HG02973 (cell line): Measurements from ENCODE around the gene CNTN4.

Source experiments
- ATAC-seq: cut with Tn5 transposase; IDR thresholded peaks from one replicate; pipeline ENCODE4 v1.9.1; 2021; ENCODE audit warnings: moderate library complexity; ENCODE audit not compliant: unreplicated experiment

The CNTN4 gene

DNA sequence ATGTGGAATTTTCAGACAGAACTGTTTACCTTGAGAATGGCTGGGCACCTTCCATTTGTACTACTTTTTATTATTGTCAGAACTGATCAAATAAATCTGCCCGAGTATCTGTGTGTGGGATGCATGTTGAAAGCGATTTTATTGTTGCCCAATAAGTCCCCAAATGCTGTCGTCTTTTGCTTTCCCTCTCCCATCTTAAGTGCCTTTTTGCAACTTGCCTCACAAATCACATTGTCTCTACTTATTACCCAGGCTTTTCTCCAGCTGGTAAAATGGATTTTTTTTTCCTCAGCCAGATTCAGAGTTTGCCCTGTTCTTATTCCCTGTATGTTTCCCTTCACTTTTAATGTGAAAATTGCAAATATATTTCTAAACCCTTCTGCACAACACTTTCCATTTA is 163.1 kb downstream of the CNTN4 start:
- ATAC-seq = no peak

DNA sequence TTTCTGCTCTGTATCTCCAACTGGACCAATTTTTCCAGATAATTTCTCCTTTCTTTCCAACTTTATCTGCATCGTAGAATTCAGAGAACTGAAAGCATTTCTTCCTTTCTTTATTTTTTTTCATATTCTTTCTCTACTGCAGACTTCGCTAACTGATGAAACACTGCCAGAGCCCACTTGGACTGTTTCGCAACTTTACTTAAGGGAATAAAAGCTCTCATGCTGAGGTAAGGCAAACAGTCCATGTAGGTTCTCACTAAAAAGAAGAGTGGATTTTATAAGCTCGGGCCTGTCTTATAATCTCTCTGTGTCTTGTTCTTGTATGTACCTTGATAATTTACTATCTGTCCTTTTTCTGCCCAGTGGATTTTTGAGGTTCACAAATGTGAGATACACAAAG is 163.5 kb downstream of the CNTN4 start:
- no peak for ATAC-seq

DNA sequence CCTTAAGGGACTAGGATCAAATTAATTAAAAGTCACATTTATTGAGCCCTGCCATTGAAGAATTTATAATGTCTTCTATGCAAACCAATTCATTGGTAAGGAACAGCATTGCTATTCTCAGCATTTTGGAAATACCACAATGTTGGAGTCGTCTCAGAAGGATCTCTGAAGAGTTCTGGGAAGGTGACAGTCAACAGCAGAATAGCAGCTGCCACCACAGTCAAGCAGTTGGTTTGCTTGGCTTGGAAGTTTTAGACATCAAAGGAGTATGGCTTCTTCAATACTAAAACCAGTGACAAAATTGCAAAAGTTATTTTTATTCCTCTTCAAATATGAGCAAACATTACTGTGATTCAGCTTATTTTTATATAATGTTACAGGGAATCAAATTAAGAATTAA is 167.9 kb downstream of the CNTN4 start:
- ATAC-seq = no peak

DNA sequence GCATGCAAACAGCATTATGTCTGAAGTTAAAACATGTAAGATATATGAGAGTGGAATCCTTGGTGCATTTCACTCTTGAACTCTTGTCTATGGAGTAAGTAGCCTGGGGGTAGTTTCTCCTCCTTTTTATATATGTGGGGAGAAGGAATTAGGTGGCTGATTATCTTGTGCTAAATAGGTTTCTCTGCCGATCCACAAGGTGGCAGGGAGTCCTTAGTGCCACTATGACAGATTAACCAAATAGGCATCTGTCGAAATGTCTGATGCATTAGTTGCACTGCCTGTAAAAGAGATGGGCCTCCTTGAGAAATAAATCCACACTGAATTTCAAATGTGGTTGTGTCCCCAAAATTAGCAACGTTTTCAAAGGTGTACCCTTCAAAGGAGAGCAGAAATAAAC is 170.1 kb downstream of the CNTN4 start:
- no peak for ATAC-seq

DNA sequence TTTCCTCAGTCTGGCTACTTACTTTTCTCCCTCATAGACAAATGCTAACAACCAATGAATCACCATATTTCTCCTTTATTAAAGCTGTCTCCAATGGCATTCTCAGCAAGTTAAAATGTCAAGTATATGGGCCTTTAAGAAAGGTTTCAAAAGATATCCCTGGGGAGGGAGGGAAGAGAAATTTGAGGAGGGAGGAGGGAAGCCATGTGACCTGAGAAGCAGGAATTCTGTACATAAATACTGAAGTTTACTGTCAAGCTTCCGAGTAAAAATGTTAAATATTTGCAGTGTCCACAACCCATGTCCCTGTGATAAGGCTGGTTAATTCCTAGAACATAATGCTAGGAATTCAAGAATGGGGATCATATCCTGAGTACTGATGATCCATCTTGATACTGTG is 175.9 kb downstream of the CNTN4 start:
- ATAC-seq = no peak

DNA sequence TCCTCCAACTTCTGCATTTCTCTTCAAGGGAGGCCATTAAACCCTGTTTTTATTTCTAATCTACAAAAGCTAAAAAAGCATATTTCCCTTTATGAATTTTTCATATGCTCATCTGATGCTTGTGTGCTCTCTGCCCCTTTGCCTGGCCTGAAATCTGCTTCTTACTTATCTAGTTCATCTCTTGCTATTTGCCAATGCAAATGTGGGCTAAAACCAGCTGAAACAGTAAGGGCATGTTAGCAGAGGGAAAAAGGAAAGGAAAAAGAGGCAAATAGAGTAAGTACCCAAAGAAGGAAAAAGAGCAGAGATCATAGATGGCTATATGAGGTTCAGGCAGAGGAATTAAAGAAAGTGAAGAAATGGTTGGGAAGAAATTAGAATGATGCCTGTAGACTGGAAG is 185.2 kb downstream of the CNTN4 start:
- no peak for ATAC-seq

DNA sequence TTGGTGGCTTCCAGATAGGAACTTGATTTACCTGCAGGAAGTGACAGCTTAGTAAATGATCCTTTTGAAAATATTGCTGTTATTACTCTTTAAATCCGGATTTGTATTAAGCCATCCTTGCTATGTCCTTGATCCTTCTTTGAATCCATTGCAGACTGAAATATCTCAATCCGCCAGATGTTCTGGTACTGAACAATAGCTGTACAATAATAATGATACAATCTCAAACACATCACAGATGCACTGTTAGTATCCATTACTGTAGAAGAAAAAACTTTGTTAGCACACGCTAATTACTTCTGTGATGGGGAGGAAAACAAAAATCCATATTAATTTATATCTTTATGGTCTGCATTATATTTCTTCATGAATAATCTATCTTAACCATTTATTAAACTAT is 202.3 kb downstream of the CNTN4 start:
- ATAC-seq = no peak

DNA sequence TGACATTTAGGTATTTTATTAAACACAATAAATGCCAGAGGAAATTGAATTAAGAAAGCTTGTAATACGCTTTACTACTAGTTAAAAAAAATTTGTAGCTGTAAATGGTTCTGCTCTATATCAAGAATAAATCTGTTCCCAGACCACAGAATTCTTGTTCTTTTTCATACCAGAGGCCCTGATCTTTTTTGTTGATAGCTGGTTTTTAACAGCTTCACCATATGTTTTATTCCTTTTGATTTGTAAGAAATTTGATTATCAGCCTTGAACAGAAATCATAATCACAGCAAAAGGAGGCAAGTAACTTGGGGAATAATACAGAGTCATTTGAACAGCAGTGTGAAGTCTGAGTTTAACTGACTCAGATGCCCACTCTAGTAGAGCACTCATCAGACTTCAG is 202.7 kb downstream of the CNTN4 start:
- no peak for ATAC-seq

DNA sequence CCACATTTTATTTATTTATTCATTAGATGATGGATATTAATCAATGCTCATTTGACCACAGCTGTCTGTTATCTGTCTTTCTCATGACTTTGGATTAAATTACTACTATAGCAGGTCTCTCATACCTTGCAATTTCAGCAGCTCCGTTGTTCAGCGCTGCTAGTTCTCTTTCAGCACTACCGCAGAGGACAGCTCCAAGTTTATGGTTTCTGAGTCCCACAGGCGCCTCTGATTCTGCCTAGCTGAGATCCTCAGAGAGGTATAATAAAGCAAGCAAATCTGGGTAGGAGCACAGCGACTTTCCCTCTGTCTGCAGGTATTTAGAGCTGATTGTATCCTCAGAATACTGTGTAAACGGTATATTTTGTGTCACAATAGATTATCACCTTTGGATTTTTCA is 204.9 kb downstream of the CNTN4 start:
- ATAC-seq = no peak

DNA sequence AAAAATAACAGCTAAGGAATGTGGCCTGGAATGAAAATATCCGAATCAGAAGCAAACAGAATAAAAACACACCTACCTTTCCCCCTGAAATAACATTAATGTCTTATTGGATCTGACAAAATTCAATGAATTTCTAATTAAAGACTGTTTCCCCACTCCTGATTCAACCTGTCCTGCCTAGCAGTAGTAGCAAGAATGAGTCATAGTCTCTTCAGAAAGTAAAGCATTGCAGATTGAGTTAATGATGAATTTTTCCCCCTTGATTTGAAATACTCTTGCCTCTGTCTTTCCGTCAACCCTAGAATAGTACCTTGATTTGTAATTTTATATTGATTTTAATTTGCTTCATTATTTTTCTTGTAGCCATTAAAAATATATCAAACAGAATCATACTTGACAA is 212.4 kb downstream of the CNTN4 start:
- no peak for ATAC-seq

DNA sequence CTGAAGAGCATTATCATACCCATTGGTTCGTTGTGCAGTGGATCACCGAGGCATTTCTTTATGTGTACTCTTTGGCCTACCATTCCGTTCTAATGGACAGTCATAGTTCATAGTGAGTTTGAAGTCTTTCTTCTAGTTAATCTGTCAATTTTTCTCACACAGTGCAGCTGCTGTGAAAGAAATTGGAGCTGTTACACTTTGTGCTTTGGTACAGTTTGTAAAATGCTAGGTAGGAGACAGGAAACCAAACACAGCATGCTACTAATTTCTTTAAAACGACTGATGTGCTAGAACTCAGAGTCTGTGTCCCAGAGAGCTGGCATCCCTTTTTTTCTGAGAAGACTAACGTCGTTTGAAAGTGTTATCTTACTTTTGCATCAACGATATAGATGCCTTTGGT is 218.9 kb downstream of the CNTN4 start:
- ATAC-seq = no peak

DNA sequence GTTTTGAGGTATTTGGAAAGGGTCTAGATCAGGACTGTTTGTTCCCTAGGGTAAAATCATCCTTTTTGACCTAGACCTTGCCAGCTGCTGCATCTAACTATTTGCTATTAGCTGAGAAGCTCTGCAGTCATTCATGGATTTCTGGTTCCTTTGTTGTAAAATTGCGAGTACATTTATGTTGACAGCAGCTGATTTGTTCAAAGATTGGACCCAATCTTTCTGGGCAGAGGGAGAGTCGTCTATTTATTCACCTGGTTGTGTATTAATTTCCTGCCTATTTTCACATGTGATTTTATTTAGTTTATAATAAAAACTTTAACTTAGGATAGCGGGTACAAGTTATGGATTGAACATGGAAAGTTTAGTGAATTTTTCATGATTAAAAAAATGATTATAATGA is 236.3 kb downstream of the CNTN4 start:
- ATAC-seq = no peak

DNA sequence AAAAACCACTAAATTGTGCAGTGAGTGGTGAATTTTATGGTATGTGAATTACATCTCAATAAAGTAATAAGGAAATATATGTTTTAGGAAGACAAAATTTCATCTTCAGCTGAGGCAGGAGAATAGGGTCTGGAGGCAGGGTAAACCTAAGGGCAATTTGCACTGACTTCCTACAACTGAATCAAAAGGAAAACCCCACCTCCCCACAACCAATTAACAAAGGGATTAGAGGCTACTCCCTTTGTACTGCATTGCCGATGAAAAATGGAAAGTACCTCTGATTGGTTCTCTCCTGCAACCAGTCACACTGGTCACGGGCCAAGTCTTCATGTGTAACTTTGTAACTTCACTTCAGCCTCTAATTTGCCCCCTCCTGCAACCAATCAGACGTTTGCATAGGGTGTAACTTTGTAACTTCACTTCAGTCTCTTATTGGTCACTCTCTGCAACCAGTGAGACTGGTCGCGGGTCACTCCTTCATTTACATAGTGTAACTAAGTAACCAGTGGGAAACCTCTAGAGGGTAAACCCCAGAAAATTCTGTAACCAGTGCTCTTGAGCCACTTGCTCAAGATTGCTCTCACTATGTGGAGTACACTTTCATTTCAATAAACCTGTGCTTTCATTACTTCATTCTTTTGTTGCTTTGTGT is 244.5 kb downstream of the CNTN4 start:
- no peak for ATAC-seq

DNA sequence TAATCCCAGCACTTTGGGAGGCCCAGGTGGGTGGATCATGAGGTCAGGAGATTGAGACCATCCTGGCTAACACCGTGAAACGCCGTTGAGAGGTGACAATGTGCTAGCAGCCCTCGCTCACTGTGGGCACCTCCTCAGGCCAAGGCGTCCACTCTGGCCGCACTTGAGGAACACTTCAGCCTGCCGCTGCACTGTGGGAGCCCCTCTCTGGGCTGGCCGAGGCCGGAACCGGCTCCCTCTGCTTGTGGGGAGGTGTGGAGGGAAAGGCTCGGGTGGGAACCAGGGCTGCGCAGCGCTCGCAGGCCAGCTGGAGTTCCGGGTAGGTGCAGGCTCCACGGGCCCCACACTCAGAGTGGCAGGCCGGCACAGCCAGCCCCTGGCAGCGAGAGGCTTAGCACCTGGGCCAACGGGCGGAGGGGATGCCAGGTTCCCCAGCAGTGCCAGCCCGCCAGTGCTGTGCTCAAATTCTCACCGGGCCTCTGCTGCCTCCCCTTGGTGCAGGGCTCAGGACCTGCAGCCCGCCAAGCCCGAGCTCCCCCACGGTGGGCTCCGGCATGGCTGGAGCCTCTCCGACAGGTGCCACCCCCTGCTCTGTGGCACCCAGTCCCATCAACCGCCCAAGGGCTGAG is 253.6 kb downstream of the CNTN4 start:
- no peak for ATAC-seq

DNA sequence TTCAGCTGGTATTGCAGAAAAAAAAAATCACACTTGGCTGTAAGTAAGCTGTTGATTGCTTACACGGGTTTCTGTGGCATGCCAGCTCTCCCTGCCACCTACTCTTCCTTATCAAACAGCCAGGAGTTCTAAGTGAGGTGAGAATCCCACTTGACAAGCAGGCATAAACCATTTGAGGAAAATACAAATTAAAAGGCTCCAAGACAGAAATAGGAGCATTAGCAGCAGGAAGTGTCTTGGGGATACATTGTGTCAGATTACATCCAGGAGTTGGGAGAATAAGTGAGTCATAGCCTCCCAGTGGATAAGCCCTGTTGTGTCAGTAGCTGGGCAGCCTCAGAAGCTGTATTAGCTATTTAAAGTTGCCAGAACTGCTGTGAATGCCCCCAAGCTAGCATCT is 256.0 kb downstream of the CNTN4 start:
- ATAC-seq = no peak

DNA sequence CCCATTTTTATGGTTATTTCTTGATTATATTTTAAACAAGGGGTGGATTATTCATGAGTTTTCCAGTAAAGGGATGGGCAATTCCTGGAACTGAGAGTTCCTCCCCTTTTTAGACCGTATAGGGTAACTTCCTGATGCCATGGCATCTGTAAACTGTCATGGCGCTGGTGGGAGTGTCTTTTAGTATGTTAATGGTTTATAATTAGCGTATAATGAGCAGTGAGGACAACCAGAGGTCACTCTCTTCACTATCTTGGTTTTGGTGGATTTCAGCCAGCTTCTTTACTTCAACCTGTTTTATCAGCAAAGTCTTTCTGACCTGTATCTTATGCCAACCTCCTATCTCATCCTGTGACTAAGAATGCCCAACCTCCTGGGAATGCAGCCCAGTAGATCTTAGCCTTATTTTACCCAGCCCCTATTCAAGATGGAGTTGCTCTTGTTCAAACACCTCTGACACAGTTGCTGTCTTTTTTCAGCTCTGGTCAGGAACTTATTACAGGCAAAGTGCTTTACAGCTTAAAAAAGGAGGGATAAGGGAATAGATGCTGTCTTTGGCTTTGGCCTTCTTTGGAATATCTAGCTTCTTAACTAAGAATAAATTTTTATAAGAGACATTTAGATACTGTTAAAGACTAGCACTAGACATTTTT is 257.8 kb downstream of the CNTN4 start:
- ATAC-seq = no peak

DNA sequence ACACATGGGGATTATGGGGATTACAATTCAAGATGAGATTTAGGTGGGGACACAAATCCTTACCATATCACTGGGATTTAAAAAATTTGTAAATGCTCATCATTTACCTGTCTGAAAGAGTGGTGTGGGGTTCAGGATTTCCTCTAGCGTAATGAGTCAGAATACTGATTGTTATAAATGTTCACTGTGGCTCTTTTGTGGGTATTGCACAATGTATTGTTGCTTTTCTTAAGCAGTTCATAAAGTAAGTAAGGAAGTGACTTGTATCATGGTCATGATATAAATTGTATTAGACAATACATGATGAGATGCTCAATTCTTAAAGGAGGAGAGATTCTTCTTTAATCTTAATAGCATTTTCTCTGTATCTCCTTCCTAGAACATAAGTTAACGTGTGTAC is 262.1 kb downstream of the CNTN4 start:
- ATAC-seq = no peak

DNA sequence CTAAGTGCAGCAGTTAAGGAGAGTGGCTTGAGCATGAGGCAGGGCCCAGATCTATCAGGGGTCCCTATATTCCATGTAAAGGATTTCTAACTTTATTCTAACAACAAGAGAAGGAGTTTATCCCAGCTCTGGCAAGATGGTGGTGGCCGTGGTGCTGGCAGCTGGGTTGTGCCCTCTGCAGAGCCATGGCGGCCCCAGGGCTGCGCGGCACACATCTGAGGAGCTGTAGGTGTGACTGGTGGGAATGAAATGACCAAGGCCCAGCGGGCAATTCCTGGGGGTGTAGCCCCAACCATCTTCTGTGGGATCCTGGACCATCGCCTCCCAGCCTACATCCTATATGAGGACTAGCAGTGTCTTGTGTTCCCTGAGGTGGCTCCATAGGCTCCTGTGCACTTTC is 263.5 kb downstream of the CNTN4 start:
- ATAC-seq = no peak

DNA sequence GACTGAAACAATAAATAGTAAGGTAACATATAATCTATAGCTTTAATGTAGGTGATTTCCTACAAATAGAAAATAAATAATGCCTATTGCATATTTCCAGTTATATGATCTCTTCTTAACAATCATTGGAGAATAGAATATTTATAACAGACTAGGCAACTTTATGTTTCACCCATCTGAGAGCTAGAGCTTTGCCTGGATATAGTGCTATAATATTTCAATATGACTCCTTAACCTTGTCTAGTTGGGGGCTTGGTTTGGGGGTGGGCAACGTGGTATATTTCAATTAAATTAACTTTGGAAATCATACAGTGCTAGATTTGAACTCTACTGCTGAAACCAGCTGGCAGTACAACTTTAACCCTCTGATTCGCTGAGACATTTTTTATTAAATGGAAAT is 265.2 kb downstream of the CNTN4 start:
- no peak for ATAC-seq

DNA sequence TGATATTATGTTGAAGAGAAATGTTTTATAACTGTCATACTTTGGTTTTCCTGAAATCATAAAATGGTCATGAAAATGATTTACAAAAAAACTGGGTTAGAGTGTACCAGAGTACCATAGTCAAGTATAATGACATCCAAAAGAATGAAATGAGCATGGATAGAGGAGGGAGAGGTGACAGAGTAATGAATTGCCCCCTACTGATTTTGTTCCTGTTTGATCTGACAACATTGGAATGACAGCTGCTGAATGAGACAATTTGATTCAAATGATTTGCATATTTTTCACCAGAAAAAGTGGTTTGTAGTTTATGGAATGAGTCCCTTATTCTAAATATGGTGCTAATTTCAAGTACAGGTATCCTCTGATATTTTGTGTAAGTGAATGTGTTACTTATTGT is 271.7 kb downstream of the CNTN4 start:
- ATAC-seq = no peak

DNA sequence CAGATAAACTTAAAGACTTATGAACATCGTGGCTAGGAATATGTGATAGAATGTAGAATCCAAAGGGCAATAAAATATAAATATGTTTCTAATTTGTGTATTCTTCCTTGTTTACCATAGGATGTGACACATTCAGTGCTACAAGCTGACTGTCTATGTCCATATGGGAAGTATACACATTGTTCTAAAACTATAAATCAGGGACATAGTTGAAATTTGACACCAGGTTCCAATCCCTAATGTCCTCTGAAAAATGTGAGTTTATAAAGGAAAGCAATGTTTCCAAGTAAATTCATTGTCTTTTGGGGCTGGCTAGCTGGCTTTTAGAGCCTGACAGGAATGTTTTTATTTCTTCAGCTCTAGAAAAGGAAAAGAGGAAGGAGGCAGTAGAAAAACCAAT is 273.6 kb downstream of the CNTN4 start:
- ATAC-seq = no peak

DNA sequence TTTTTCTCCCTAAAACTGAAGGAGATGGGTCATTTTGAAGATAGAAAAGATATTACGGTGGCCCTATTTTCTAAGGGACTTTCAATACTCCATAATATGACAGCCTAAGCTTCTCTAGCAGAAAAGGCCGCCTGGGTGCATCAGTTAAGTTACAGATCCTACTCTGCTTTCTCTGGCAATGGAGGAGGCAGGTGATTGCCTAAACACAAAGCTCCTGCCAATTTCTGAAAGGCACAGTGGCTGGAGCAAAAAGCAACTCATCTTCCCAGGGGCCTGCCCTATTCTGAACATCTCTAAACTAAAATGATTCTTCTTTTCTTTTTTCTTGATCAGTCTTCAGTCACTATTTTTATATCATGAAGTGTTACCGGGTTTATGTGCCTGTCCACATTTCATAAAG is 276.7 kb downstream of the CNTN4 start:
- ATAC-seq = no peak

DNA sequence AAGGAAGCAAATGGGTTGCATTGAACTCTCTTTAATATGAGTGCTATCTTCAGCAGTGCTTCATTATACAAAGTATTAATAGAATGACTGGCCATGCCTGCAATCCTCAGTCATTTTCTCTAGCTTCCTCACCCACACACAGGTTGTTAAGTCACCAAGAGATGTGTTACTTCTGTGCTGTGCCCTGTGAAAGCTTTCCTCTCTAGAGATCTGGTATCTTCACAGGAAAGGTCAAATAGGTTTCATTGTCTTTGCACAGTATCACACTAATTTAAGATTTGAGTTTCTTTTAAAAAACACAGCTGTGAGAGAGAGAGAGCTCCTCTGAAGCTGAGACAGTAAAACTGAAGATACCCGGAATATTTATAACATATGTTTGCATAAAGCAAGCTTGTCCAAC is 278.6 kb downstream of the CNTN4 start:
- ATAC-seq = no peak
